ENCODE measurements around the gene TPX2. TPM values are rescaled to one million over a fixed set of nuclear protein-coding genes. Genes with fewer than 3 reads are reported as not detected.
A peak's percentile ranks its signal among the peaks of the same experiment; 100 is the strongest.

The TPX2 gene
- total RNA-seq, 1 experiment from 2014 or later = 101 TPM

DNA sequence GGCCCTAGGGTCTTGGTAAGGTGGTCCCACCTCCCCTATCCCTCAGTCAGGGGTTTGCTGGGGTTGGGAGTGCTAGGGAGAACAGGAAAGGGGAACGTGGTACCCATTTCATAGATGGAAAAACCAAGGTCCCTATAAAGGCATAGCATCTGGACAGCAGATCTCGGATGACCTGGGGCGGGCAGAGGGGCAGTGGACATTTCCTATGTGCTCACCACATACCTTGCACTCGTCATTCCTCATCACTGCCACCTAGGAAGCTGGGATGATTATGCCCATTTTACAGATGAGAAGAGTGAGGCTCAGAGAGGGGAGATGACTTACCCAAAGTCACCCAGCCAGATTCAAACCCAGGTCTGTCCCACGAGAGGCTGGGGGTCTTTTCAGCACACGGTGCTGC lies 92.1 kb downstream of the TPX2 start:
- no peak for DNase-seq (ENCODE audit: low spot score)

DNA sequence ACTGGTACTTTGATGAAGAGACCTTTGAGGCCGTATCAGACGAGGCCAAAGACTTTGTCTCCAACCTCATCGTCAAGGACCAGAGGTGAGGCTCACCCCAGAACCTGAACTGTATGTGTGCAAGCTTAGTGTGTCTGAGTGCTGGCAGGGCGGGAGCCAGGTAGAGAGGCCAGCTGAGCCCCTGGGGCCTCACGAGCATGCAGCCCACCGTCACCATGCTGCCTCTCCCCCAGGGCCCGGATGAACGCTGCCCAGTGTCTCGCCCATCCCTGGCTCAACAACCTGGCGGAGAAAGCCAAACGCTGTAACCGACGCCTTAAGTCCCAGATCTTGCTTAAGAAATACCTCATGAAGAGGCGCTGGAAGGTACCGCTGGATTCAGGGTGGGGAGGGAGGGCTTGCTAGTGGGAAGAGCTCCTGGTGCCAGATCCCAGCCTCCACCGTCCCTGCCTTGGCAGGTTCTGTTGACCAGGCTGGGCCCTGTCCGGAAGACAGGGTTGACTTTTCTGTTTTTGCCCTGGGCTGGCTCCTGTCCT lies 92.7 kb downstream of the TPX2 start:
- DNase-seq (ENCODE audit: low spot score) = no peak

DNA sequence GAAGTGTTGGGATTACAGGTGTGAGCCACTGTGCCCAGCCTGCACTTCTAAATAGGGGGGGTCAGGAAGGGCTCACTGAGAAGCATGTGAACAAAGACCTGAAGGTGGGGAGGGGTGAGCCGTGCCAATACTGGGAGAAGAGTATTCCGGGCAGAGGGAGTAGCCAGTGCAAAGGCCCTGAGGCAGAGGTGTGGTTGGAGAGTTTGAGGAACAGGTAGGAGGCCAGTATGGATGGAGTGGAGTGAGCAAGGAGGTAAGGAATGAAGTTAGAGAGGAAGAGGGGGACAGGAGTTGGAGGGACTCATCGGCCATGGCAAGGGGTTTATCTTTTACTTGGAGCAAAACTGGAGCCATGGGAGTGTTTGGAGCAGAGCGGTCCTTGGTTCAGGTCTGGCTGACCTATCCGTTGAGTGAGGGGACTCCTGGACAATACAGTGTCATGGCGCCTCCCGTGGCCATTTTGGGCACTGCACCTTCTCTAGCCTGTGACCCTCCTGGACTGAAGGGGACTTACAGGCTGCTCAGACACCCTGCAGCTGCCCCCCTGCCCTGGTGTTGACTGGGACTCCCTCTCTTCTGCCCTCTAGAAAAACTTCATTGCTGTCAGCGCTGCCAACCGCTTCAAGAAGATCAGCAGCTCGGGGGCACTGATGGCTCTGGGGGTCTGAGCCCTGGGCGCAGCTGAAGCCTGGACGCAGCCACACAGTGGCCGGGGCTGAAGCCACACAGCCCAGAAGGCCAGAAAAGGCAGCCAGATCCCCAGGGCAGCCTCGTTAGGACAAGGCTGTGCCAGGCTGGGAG lies 94.2 kb downstream of the TPX2 start:
- peak; percentile 85 for DNase-seq (ENCODE audit: low spot score)

DNA sequence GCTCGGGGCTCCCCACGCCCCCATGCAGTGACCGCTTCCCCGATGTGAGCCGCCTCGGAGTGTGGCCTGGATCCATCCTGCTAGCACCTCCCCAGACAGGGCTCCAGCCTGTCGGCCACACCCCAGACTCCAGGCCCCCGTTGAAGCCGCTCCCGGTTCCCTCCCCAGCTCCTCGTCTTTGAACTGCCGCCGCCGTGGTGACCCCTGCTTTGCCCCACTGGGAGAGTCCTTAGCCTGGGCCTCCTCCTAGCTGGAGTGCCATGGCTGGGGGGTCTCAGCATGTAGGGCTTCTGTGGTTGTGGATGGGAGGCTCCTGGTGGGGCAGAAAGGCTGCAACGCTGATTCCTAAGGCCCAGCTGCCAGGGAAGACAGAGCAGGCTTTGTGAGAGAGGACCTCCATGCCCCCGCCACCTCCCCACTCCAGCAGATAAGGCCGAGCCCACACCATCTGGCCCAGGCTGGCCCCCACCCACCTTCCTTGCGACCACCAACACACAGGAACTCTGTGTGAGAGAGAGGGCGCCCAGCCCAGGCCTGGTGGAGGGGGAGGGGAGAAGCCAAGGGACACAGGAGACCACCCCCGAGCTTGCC lies 94.9 kb downstream of the TPX2 start:
- DNase-seq (ENCODE audit: low spot score) = no peak

DNA sequence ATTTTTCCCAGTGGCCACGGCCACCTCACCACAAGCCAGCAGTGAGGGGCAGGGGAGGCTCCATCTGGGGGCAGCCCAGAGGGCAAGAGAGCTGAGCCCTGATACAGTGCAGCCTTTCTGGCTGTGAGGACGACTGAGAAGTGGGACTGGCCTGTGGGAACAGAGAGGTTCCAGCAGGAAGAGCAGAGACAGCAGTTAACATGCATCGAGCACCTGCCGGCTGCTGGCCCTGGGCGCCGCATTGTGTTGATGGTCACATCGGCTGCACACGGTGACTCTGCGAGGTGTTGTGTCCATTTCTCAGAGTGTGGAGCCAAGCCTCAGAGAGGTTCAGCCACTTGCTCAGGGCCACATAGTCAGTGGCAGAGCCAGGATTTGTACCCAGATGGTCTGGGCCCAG lies 96.5 kb downstream of the TPX2 start:
- no peak for DNase-seq (ENCODE audit: low spot score)

DNA sequence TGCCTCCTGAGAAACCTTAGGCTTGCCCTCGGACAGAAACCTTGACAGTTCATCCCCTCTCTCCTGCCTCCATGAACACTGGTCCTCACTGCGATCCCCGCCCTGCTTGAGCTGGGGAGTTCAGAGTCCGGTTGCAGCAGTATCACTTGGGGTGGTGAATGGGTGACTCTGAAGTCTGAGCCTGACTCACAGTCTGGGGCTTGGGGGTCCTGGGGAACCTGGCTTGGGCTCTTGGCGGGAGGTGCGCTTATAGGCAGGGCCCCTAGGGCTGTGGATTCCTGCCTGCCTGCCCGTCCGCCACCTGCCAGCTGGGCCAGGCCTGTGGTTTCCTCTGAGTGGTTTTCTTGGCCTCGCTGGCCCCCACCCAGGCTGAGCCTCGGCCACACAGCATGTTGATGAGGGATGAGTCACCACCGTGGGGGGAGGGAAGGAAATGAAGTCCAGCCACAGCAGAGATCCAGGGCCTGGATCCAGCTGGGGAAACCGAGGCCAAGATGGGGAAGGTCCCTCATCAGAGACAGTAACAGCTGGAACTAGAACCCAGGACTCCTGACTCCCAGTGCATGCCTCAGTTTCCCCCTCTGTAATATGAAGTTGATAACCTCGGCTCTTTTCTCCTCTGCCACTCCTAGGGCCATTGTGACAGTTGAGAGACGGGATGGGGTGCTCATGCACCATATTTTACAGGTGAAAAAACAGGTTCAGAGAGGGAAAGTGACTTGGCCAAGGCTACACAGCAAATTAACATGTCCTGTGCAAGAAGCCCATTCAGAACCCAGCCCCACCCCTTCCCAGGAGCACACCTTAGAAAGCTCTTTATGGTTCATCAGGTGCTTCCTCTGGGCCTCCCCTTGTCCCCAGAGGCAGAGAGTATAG lies 97.1 kb downstream of the TPX2 start:
- DNase-seq (ENCODE audit: low spot score) = peak; percentile 89

DNA sequence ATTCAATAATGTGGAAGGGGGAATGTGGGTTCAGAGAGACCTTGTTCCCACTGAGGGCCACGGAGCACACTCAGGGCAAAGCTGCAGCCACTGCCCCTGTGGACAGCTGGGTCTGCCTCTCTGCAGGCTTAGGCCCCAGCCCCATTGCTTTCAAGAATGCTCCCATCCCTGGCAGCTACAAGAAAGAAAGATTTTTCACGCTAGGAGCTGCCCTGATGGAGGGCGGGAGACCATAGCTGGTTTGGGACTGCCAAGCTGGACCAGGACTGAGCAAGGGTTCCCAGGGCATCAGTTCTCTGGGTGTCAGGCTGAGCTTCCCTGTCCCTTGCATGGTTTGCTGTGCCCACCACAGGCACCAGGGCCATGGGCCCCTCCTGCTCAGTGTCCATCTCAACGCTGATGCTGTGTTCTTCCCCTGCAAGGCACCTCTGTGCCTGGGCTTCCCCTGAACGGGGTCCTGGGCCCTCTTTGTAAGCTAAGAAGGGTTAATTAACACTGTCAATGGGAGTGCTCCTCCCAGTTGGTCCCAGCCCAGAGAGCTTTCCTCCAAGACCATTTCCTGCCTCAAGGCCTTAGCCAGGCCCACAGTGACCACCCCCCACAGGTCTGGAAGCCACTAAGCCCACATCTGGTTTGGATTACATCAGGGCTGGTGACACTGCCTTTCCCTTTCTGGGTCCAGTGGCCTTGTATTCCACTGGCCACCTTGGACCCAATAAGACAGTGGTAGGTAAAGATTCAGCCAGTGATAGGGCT lies 97.9 kb downstream of the TPX2 start:
- no peak for DNase-seq (ENCODE audit: low spot score)

DNA sequence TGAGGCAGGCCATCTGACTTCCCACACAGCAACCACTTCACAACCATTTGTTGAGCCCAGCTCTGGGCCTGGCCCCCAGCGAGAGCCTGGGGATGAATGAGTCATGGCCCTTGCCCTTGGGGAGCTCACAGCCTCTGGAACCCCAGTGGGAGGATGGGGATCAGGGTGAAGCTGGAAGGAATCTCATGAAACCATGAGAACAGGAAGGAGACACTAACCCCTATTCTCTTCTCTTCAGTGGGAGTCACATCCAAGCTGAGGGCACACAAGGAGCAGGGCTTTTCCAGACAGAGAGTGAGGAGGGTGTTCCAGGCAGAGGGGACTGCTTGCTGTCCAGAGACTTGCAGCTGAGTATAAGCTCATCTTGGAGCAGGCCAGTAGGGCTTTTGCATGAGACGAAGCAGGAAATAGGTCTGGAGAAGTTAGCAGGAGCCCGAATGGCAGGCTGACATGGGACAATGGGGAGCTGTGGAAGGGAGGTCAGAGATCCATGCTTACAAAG lies 98.9 kb downstream of the TPX2 start:
- DNase-seq (ENCODE audit: low spot score) = no peak

DNA sequence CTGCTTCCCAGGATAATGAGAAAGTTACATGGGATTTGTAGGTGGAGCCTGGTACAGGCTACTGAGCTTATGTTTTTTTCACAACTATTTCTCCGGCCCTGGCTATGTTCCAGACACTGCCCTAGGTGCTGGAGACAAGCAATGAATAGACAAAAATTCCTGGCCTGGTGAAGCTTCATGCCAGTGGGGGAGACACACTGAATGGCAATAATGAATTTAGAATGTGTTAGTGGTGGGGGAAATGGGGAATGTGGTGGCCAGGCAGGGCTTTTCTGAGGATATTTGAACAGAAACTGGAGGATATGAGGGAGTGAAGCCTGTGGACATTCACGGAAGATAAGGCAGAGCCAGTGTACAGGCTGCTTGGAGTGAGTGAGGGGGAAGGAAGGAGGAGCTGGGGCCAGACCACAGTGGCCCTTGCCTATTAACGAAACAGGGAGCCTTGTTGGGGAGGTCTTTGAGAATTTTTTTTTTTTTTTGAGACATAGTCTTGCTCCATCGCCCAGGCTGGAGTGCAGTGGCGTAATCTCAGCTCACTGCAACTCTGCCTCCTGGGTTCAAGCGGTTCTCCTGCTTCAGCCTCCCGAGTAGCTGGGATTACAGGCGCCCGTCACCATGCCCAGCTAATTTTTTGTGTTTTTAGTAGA lies 99.7 kb downstream of the TPX2 start:
- DNase-seq (ENCODE audit: low spot score) = no peak

DNA sequence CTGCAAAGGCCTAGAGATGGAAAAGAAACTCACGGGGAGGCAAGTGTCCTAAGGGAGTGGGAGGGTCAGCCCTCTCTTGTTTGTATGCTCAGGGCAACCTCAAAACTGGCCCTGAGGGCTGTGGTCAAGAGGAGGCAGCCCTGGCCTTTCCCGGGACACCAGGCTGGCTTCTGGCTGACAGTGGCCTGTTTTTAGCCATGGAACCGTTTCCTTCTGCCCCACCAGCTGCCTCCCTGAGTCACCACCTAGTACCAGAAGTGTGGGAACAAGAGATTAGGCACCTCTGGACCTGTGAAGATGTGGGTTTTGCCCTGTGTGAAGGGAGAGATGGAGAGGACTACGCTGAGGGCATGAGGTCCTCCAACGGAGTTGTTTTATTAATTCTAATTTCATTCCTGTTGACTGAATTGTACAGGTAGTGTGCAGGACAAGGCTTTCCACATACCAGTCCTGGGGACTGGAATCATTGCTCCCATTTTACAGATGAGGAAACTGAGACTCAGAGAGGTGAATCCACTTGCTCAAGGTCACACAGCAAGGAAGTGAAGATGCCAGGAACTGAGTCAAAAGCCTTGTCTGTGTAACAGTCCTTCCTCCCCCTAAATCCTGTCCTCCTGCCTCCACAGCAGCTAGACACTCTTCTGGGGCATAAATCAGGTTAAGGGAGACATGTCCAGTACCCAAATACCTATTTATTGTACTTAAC lies 100.8 kb downstream of the TPX2 start:
- no peak for DNase-seq (ENCODE audit: low spot score)

DNA sequence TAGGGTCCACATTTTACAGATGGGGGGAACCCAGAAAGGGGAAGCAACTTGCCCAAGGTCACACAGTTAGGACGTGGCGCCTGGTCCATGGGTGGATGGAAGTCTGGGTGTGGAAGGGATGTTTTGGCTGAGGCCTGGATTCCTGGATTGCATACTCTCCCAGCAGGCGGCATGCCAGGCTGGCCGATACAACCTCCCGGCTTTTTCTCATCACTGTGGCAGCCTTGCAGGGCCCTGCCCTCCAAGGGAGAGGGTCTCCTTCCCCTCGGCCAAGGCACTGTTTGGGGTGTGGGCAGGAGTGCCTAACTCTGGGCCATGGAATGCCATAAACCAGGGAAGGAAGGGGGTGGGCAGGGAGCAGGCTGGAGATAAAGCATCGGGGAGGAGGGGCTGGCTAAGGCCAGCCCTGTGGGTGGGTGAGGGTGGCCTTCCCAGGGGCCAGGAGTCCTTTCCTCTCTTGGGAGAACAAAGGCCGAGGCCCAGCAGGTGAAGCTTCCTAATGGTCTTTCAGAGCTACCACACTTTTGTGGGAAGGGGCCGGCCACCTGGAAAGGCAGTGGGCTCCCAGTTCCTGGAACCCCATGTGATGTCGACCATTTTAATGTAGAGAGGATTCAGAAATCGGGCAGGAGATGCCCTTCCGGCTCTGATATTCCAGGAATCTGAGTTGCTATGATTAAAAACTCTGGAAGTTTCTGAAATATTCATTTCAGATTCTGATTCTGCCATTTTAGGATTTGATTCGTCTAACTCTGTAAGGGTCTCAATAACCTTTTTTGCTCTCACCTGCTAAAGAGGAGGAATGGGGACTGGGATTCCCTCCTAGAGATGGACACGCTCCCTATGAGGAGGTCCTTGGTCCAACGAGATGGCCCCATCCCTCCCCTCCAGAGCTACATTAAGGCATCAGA lies 102.1 kb downstream of the TPX2 start:
- DNase-seq (ENCODE audit: low spot score) = no peak

DNA sequence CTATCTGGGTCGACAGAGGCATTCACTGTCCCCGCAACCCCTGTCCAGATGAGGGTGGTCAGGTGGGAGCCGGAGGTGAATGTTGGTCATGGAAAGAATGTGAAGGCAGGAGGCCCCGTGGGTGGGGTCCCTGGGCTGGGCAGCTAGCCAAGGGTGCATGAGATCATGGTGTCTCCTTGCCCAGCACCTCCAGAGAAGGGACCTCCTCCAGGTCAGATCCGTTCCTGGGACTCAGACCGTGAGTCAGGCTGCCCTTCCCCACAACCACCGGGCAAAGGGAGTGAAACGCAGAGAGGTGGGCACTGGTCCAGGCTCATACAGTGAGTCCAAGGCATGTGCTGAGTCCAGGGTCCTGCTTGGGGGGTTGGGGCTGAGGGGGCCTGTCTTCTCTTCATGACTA lies 102.8 kb downstream of the TPX2 start:
- DNase-seq (ENCODE audit: low spot score) = no peak

DNA sequence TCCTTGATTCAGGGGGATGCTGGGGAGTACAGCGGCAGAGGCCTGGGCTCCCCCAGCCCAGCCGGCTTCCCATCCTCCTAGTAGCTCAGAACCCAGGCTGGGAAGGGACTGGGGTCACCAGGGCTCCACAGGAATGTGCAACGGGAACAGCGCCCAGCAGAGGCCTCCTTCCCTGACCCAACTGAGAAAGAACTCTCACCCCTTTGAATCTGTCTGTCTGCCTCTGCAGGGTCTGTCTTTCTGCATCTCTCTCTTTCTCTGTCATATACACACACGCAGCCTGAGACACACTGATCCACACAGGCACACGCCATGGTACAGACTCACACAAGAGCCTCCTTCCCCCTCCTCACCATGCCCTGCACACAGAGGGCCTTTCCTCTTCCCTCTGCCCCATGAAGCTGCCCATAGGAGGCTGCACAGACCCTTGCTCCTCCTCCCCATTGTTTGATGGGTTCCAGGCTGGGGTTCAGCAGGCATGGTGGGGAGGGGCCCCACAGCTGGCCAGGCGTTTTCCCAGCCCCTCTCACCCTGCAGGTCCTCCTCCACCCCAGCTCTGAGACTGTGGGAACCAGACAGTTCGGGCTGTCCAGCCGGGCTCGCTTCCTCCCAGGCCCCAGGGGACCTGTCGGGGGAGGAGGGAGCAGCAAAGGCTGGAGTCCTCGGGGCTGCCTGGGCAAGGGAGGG lies 103.5 kb downstream of the TPX2 start:
- DNase-seq (ENCODE audit: low spot score) = no peak

DNA sequence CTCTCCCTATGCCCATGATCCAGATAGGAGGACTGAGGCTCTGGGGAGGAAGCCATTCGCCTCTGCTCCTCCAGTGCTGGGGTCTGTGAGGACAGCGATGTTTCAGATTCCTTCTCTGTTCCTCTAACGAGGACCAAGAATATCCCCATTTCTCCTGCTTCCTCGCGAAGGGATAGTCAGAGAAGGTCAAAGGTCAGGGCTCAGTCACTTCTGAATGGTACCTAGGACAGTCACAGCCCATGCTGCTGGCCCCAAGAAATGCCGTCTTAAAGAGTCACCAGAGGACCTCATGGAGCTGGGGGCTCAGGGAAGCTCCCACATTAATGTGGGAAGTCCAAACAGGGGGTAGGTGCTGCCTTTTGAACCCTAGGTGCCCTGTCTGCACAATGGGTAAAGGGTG lies 104.2 kb downstream of the TPX2 start:
- DNase-seq (ENCODE audit: low spot score) = no peak

DNA sequence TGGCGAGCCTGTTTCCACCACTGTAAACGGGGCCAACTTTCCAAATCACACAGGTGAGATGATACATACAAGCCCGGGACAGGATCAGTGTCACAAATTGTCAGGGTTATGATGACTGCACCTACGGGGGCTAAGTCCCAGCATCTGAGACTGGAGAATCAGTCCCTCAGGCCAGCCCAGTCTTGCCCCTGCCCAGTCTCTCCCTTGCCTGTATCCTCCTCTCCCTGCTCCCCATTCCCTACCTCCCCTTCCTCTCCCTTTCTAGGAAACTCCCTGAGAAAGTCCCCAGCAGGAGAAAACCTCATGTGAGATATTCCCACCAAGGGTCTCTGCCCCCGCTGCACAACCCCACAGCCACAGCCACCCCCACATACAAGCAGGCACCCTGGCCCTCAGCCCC lies 104.8 kb downstream of the TPX2 start:
- no peak for DNase-seq (ENCODE audit: low spot score)

DNA sequence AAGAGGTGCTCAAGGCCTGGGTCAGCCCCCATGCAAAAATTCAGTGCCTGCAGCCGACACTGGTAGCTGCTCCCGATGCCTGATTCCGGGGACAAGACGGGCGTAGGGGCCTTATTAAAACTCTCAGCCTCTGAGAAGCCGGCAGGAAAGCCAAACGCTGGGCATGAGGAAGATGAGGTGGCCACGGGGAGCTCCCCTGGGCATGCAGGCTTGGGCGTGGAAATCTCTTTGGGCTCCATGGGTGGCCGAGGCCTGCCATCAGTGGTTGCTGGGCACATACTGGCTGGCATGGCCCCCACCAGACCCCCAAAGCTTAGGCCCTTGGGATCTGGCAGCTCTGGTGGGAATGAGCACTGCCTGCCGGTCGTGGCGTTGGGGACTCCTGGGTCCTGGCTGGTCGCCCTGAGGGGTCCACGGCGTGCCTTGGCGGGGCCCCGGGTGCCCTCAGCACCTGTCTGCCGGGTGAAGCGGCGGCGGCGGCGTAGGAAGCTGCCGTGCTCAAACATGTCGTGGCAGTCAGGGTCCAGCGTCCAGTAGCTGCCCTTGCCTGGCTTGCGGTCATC lies 105.7 kb downstream of the TPX2 start:
- no peak for DNase-seq (ENCODE audit: low spot score)

DNA sequence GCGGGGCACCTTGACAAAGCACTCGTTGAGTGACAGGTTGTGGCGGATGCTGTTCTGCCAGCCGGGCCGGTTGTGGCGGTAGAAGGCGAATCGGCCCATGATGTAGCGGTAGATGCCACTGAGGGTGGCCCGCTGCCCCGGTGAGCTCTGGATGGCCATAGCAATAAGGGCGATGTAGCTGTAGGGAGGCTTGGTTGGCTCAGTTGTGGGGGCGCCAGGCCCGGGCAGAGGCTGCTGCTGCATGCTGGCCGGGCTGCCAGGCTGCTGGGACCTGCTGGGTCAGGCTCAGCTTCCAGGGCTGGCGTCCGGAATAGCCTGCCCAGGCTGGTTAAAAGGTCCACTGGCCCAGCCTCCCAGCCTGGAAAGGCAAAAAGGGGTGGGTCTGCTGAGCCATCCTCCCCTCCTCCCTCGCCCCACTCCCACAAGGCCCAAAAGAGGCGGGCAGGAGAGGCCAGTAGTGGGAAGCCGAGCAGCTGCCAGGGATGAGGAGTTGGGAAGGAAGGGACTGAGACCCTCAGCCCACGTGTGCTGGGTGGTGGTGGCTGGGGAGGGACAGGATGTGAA lies 106.3 kb downstream of the TPX2 start, which contains the start of gene FOXS1:
TSS of gene FOXS1 (minus strand) at position 305 of the 564 bp plus-strand sequence. CDS start at position 243, 62 bp downstream.
- DNase-seq (ENCODE audit: low spot score) = no peak

DNA sequence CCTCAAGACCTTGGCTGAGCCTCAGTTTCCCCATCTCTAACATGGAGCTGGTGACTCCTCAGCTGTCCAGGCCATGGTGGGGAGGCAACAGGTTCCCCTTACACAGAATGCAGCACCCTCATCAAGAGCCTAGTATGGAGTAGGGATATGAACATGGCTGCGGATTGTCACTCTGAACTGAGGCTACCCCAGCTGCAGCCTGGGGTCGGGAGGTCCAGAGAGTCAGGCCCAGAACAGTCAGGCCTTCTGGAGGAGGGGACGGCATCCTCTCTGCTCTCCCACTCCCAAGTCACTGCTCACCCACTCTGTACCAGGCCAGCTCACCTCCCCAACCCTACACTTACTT lies 107.7 kb downstream of the TPX2 start:
- no peak for DNase-seq (ENCODE audit: low spot score)
